GM18907 (cell line): ENCODE measurements around the gene OGDH.

Experiments used
- ATAC-seq: cut with Tn5 transposase; IDR thresholded peaks from one replicate; pipeline ENCODE4 v1.9.1; 2021; ENCODE audit warnings: mild to moderate bottlenecking, moderate library complexity; ENCODE audit not compliant: unreplicated experiment

OGDH gene

DNA sequence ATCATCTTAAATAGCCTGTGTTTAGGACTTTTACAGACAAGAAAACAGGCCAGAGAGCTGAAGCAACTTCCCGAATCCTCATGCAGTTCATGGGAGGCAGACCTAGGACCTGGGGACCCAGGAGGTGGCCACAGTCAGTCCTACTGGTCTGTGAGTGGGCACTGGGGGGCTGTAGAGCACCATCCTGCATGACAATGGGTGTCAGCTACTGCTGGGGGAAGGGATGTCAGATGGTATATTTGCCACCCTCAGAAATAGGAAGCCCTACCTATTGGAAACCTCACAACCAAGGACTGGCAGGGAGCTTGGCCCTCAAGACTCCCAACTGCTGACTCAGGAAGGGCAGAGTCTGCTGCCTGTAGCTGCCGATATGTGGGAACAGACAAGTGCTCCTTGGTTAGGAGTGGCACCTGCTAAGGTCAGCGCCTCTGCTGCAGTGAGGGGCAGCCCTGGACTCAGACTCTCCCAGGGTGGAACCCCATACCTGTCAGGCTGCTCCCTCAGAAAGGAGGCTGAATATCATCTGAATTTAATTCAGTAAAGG is 29.7 kb downstream of the OGDH start:
- no peak for ATAC-seq

DNA sequence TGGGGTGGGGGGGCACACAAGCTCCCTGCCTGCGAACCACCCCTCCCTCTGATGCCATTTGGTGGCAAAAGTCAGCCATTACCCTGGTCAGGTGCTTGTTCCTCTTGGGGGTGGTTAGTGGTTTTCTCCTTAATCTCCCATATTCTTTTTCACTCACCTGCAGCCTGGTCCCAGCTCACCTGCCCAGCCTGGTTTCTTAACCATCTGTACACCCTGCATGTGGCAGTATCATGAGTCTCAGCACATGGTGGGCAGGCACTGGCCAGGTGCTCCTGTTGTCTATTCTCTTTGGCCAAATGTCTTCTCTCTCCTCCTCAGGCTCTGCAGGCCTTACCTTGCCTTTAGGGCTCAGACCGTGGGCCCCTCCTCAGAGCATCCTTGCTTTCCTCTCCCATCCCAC is 30.5 kb downstream of the OGDH start:
- no peak for ATAC-seq

DNA sequence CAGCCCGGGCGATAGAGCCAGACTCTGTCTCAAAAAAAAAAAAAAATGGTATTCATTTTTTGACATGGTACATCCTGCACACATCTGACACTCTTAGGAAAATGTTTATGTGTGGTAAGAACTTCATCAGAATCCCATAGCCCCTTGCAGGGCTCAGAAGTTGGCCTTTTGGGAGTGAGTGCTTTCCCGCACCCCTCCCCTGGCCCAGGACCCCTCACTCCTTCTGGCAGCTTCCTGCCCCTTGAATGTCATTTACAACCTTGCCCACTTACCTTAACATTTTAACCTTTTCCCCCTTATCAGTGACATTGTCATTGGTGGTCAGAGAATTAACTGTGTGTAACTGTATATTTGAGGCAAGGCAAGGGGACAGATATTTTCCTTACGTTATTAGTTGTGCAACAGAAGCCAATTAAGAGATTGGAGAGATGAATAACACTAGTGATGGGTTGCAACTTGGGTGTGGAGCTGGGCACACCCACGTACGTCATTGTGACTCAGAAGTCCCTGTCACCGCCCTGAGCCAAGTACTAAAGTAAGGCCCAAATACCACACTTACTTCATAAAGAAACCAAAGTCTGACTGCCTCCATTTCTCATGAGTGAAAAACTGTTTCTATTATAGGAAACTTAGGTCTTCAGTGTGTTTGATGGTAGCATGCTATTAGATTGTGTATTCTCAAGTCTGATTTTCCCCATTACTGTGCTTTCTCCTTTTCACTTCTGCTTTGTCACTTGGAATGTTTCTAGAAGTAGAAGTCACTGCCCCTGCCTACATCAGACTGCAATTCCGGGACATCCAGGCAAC is 31.6 kb downstream of the OGDH start:
- peak; percentile 39 for ATAC-seq

DNA sequence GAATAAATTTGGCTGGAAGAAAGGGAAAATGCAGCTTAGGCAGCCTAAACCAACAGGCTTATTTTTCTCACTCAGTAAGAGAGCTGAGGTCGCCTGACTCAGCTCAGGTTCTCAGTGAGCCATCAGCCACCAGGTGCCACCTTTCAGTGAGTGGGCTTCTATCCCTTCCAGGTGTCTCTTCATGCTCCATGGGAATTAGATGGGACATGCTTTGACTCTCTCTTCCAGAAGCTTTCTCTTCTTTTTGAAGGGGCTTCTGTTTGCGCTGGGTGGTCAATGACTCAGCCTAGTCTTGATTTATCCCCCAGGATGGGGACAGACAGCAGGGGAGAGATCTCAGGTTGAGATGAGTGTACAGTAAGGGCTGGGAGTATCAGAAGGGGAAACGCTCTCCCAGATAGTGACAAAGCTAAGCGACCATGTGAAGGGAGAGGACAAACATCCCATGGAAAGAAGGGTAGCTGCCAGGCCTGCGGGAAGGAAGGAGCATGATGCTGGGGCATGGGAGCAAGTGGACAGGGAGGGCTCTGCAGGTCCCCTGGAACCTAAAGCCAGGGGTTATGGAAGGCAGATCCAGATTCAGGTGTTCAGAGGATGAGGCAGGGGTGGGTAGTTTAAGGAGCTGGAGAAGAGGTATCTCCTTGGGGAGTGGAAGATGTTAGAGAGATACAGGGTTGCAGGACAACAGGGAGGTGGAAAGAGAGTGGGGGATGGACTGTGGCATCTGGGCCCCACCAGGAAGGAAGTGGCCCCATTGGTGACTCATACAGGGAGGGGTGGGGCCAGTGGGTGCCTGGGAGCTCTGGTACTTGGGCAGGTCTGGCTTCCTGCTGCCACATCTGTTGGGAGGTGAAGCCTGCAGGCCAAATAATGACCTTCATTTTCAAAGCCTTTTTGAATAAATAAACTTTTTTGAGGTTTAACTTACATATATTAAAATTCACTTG is 32.5 kb downstream of the OGDH start:
- ATAC-seq = peak; percentile 85

DNA sequence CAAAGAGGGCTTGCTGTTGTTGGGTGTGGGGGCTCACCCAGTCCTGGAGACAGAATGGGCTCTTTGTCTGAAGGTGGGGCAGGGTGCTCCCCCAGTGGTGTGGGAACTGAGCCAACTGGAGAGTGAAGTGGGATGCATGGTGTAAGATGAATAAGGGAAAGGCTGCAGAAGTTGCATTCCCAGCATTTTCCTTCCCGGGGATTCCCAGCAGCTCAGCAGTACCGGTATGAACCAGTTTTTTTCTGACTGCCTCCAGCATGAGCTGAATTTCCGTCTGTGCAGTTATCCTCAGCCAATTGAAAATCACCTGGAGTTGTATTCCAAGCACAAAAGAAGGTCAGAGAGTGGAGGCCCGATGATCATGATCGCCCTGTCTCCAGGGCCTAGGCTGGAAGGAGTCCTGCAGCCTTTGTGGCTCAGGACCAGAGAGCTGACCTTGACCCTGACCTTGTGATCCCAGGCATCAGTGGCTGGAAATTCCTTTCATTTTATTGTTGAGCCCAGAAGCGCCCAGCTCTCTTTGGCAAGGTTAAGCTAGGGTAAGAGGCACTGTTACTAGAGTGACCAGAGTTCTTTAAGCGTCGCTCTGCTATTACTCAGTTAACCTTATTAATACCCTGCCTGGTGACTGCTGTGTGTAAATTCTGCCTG is 33.4 kb downstream of the OGDH start:
- ATAC-seq = no peak

DNA sequence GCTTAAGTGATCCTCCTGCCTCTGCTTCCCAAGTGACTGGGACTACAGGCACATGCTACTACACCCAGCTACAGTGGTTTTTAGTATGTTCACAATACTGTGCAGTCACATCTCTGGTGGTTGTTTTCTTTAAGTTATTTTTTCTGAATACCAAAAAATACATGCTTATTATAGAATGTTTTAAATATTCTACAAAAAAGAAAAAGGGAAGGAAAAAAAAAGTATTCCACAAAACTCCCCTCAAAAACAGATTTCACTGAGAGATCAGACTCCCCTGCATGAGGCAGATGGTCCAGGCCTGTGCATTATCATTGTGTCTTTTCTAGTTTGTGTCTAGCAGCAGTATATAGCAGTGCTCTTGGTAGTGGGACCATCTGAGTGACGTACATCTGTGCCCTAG is 36.8 kb downstream of the OGDH start:
- ATAC-seq = no peak

DNA sequence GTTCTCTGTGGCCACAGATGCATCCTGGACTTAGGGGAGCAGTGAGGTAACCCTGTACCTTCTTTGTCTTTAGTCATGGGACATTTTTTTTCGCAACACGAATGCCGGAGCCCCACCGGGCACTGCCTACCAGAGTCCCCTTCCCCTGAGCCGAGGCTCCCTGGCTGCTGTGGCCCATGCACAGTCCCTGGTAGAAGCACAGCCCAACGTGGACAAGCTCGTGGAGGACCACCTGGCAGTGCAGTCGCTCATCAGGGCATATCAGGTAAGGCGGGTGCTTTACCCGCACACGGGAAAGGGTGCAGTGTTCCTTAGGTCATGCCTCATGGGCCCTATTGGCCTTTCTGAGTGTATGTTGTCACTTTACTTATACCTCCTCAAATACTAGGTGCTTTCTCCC is 38.8 kb downstream of the OGDH start:
- ATAC-seq = no peak

DNA sequence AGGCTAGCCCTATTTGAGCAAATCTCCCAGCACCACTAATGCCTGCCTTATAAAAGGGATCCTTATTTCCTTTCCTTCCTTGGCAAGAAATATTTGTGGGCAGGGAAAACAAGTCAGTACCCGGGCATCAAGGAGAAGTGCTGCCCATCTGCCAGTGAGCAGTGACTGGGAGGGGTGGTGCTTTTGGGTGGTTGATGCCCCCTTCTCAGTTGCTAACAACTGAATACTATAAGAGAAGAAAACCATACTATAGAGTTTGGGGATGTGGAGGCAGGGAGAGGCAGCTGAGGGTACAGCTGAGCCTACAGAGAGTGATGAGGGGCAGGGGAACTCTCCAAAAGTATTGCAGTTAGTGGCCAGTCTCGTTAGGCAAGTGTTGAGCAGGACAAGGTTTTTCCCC is 39.3 kb downstream of the OGDH start:
- ATAC-seq = no peak

DNA sequence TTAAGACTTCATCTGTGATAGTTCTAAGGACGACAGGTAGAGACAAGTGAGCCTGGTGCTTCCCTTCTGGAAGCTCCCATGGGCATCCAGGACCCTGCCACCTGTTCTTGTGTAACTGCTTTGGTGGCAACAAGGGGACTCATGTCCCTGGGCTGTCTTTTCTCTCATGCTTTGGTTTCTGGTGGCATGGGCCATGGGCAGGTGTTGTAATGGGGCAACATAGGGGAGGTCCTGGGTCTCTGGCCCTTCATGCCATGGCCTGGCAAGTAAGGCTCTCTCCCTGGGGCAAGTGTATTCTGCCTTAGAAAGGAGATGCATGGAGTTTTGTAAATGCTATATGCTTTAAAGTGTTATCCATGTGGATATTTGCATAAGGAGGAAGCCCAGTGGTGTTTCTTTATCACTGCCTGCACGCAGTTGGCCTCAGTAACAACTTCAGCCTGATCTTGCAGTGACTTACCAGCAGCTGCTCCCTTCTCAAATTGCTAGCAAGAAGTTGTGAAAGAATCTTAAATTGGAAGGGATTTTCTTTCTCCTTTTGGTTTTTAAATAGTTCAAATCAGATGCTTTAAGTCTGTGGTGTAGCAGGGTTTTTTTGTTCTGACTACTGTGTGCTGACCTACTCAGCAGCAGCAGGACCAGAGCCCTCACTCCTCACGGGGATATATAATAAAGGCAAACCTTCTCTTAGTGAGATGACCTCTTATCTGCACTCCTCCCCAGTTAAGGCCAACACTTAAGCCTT is 39.9 kb downstream of the OGDH start:
- no peak for ATAC-seq

DNA sequence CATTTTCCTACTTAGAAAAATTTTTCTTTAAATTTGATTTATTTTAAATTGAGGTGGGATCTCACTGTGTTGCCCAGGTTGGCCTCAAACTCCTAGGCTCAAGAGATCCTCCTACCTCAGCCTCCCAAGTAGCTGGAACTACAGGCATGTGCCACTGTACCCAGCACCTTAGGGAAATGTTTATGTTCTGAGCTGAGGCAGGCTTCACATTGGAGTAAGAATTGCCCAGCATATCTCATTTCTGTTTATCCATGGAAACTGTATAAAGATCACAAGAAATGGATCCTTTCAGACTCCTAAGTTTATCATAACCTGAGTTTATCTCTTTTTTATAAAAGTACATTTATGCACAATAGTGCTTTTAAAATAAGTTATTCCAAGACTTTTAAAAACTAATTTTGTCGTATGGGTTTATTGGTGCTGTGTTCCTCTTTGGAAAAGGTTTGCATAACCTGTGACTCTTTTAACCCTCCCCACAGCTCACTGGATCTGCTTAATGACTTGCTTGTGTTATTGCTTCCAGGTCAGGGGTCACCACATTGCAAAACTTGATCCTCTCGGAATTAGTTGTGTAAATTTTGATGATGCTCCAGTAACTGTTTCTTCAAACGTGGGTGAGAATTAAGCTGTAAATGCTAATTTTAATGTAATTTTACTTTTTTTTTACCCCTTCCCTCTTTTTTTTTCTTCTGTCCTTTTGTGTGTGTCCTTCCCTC is 40.7 kb downstream of the OGDH start:
- no peak for ATAC-seq

DNA sequence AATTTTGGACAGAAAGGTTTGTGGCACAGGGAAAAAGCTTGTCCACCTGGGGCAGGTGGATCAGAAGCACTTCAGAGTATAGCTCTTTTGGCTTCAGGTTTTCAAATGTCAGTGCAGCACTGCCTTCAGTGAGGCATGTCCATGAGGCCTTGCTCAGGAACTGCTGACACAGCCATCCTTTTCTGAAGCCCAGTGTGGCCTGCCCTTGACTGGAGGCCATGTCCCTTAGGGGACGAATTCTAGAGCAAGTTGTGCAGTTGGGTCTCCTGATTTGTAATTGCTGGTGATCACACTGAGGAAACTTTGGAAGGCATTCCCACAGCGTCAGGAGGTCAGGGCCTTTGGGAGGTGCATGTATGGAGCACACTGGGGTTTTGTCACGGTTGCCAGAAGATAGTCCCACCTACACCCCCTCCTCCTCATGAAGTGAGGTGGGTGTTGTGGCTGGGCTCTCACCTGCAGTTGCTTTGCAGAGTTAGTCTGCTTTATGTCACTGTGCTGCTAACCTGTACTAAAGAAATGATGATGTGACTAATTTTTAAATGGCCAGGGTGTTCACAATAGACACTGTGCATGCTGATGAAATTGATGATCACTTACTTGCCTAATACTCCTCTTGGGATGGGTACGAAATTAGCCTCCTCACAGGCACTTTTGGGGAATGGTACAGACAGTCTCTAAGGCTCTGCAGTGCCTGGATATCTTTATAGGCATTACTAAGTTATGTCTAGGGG is 41.7 kb downstream of the OGDH start:
- ATAC-seq = no peak

DNA sequence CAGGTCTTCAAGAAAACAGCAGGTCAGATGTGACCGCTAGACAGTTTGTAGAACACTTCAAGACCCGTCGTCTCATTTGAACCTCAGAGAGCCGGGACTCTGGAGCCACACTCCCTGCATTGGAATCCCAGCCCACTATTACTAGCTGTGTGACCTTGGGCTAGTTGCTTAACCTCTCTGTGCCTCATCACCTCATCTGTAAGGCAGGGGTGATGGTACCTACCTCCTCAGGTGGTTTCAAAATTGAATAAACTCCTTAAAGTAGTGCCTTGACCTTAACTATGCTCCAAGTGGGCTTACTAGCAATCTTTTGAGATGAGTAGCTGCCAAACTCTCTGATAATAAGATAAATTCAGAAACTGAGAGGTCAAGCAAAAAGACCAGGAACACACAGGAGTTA is 43.8 kb downstream of the OGDH start:
- no peak for ATAC-seq

DNA sequence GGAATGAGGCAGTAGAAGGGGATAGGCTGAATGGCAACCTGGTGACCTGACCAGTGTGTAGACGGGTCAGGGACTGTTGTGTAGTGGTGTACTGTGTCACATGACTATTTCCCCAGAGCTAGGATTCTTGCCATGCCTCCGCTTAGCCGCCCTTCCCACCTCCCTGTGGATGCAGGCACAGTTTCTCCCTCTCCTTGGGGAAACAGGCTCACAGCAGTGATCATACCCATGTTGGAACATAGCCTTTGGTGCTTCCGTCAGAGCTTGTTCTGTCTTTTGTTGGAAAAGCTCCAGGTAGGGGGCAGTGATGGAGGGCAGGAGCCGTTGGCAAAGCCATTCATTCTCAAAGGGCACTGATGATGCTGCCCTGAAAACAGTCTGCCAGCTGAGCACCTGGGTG is 44.3 kb downstream of the OGDH start:
- no peak for ATAC-seq

DNA sequence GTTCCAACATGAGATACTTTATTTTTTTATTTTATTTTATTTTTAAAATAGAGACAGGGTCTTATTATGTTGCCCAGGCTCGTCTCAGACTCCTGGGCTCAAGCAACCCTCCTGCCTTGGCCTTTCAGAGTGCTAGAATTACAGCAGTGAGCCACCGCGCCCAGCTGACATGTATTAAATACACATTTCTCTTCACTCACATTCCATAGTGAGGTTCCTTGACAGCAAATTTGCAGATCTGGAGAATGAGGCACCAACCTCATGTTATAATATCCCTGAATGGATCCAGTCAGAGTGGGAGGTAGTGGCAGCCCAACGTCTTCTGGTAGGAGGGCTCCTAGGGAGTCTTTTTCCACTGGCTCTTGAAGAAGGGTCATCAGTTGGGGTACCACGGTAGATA is 46.1 kb downstream of the OGDH start:
- no peak for ATAC-seq

DNA sequence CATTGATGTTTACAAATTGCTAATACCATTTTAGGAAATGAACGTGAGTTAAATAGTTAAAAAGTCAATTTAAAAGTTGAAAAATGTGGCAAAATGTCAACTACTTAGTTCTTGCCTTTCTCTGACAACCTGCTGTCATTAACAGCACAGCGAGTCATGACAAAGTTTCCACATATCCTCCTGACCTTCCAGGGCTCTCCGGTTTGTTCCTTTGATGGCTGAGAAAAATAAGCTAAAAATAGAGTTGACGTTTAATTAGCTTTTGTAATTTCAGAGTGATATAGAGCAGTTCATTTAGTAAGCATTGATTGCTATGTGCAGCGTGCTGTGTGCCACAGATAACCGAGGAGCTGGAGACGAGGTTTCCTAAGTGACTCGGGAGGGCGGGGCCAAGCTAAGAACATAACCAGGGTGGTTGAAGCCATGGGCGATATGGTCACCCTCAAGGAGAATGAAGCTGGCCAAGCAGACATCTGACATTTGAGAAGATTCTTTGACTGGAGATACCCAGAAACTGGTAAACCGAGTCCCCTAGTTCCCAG is 47.9 kb downstream of the OGDH start:
- no peak for ATAC-seq

DNA sequence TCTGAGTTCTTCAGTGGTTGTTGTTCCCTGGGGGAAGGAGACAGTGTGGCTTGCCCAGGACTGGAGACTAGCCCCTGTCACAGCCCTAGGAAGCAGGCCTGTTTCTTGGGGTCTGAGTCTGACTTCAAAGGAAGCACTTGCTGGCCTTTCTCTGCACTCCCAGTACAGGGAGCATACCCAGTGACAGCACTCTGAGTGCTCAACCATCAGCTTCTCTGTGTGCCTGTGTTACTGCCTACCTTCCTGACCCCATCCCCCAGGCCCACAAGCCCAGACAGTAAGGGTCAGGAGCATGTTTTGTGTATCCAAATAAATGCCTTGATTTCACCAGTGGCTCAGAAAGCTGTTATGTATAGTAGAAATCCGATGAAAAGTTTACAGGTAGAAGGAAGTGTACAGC is 48.9 kb downstream of the OGDH start:
- no peak for ATAC-seq

DNA sequence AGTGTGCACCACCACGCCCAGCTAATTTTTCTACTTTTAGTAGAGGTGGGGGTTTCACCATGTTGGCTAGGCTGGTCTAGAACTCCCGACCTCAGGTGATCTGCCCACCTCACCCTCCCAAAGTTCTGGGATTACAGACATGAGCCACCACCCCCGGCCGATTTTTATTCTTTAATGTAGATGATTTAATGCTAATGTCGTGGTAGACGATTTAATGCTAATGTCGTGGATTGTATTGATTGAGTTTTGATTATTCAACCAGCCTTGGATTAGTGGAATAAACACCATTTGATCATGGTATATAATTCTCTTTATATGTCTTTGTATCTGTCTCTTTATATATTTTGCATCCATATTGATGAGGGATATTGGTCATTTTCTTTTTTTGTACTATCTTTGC is 52.6 kb downstream of the OGDH start:
- ATAC-seq = no peak

DNA sequence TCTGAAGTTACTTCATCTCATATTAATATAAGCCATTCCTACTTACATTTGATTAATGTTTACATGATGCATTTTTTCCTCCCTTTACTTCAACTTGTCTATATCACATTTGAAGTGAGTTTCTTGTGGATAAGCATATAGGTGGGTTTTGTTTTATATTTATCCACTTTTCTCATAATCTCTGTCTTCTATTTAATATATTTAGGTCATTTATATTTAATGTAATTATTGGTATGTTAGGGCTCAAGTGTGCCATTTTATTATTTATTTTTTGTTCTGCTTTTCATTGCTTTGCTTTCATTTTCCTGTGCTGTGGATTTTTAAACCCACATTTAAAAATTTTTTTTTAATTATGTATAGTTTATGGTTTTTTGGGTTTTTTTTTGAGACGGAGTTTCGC is 54.8 kb downstream of the OGDH start:
- ATAC-seq = no peak
